Ishikawa (cell line): Measurements from ENCODE around the gene FAXDC2.
A peak's percentile ranks its signal among the peaks of the same experiment; 100 is the strongest.

ENCODE experiments used
- EP300 ChIP-seq: IDR thresholded peaks from 2 replicates; pipeline ENCODE4 v1.6.1; 2012; ENCODE audit warnings: borderline replicate concordance
- RAD21 ChIP-seq: IDR thresholded peaks from 2 replicates; pipeline ENCODE4 v1.6.1; 2012; ENCODE audit warnings: low read depth
- REST ChIP-seq: IDR thresholded peaks from 2 replicates; pipeline ENCODE4 v1.6.1; 2012; ENCODE audit warnings: low read depth, mild to moderate bottlenecking
- TAF1 ChIP-seq: IDR thresholded peaks from 2 replicates; pipeline ENCODE4 v1.6.1; 2012; ENCODE audit warnings: low read depth, mild to moderate bottlenecking
- TF ChIP-seq, protein P1 (sequence below): IDR thresholded peaks from 2 replicates; pipeline ENCODE4 v1.6.1; 2012

GRCh38 chr5:154850255-154851062 lies at the start of gene FAXDC2:
- TF ChIP-seq RAD21, result no peak
- TF ChIP-seq EP300, result no peak
- TF ChIP-seq, protein P1, sequence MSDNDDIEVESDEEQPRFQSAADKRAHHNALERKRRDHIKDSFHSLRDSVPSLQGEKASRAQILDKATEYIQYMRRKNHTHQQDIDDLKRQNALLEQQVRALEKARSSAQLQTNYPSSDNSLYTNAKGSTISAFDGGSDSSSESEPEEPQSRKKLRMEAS, result peak; percentile 47; the same call in 1 of the 2 replicates
- TF ChIP-seq TAF1, result peak; percentile 33; the same call in 1 of the 2 replicates
- no peak for TF ChIP-seq REST
